HTERT RPE-1 (cell line): Measurements from ENCODE around the gene CDC37L1.
"Not testable (repeated sequence)": the region's sequence is repeated elsewhere in the genome, so short reads cannot be mapped to it uniquely, and the experiment has no call there.

Experiments used
- in situ Hi-C: fragments of 300-500 bp; cut with MboI; formaldehyde crosslinking; loops from 4 replicates; pipeline ENCODE4 v1.14.3; 2020; ENCODE audit warnings: low sequenced_read_pairs

The CDC37L1 gene

DNA sequence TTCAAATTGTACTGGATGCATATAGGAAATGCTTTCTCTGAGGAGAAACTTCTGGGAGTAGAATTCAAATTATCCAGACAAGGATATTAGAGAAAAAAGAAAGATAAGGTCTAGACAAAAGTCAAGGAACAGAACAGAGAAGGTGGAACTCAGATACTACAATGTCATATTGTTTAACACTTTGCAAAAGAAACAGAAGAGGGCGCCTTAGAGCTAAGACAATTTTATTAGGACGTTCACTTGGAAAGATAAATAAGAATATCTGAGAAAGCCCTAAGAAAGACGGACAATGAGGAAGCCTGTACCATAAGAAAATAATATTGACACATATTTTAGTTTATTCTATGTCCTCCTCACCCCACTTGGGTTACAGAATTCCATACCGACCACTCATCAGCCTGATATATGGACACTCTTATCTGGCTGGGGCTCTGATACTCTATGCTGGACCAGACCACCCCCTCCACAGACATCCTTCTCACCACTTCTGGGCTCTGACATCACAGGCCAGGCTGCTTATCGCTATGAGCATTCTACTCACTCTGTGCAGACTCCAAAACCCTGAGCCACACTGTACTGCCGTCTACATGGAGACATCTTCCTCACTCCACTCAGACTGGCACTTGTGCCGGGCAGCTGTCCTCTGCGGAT, 70.8 kb downstream of the CDC37L1 start:
- in situ Hi-C loops = no loop called here

DNA sequence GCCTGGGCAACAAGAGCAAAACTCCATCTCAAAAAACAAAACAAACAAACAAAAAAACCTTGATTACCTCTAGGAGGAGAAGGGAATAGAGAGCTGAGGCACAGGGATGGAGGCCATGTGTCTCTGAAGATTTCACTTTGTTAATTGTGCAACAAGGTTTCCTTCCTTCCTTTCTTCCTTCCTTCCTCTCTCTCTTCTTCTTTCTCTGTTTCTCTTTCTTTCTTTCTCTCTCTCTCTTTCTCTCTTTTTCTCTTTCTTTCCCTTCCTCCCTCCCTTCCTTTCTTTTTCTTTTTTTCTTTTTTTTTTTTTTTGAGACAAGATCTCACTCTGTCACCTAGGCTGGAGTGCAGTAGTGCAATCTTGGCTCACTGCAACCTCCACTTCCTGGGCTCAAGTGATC, 75.2 kb downstream of the CDC37L1 start:
- in situ Hi-C loops = not testable (repeated sequence)

DNA sequence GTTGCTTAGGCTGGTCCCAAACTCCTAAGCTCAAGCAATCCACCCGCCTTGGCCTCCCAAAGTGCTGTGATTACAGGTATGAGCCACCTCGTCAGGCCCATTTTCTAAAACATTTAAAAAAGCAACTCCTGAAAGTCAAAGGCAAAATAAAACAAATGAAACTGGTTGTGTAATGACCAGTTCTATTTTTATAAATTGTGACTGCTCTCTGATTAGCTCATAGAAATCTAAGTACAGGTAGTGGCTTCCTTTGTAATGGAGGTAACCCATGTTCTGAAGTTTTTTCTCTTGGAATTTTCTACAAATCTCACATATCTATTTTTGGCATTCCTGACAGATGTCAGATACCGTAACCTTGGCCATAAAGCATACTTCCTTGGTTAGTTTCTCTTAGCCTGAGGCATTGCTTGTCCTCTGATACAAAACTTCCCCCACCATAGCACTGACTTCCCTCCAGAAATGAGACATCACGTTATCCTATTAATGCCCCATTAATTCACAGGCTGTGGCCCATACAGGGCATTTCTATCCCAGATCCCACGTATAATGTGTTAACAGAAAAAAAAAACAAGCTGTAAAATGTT, 75.7 kb downstream of the CDC37L1 start:
- in situ Hi-C loops = no loop called here

DNA sequence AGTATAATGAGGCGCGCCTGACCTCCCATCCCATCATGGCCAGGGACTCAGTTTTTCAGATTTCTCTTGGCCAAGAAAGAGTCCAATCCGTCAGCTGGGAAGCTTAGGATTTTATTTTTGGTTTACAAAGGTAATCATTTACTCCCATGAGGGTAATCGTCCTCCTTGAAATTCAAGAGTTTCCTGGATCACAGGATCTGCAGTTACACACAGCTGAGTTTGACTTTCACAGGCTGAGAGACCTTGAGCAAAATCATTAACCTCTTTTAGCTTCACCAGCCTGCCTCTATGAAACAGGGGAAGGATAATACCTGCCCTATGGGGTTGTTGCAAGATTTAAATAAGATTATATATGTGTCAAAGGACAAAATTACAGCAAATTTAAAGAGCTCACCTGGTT, 77.1 kb downstream of the CDC37L1 start:
- in situ Hi-C loops = no loop called here
